Astrocyte of the spinal cord (primary cell): Measurements from ENCODE around the gene DRGX.
A peak's percentile ranks its signal among the peaks of the same experiment; 100 is the strongest.

Experiments used
- DNase-seq: peaks from one replicate; pipeline ENCODE4 v3.0.0; 2011; ENCODE audit warnings: low read depth, low spot score
- H3K4me3 ChIP-seq: 2 replicates; pipeline ENCODE4 v1.5.1; 2011; ENCODE audit warnings: low read depth, mild to moderate bottlenecking, low read length, moderate library complexity
- in situ Hi-C: cut with HindIII; loops from 2 replicates; pipeline ENCODE4 v1.10.0; 2017; ENCODE audit warnings: low sequenced_read_pairs
- TF ChIP-seq, protein P1 (sequence below): IDR thresholded peaks from 2 replicates; pipeline ENCODE4 v1.5.1; 2012; ENCODE audit warnings: low read depth, mild to moderate bottlenecking, low read length, inconsistent platforms

Gene DRGX

DNA sequence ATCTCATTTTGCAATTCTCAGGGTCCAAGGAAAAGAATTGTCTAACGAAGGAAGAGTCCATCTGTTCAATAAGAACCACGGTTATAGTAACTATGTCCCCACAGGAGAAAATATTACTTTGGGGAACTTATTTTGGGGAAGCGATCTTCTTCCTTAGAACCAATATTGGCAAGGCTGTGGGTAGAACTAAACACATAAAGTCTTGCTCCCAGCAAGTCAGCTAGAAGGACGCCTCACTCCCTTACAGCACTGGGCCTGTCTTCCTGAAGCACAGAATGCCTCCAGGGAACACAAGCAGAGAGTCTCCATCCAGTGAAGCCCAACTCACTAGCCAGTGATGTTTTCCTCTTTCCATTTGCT, 66.8 kb downstream of the DRGX start:
- TF ChIP-seq, protein P1, sequence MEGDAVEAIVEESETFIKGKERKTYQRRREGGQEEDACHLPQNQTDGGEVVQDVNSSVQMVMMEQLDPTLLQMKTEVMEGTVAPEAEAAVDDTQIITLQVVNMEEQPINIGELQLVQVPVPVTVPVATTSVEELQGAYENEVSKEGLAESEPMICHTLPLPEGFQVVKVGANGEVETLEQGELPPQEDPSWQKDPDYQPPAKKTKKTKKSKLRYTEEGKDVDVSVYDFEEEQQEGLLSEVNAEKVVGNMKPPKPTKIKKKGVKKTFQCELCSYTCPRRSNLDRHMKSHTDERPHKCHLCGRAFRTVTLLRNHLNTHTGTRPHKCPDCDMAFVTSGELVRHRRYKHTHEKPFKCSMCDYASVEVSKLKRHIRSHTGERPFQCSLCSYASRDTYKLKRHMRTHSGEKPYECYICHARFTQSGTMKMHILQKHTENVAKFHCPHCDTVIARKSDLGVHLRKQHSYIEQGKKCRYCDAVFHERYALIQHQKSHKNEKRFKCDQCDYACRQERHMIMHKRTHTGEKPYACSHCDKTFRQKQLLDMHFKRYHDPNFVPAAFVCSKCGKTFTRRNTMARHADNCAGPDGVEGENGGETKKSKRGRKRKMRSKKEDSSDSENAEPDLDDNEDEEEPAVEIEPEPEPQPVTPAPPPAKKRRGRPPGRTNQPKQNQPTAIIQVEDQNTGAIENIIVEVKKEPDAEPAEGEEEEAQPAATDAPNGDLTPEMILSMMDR: no peak
- DNase-seq: no peak
- no peak overlapping the region for H3K4me3 ChIP-seq
- in situ Hi-C loops: no loop called here

DNA sequence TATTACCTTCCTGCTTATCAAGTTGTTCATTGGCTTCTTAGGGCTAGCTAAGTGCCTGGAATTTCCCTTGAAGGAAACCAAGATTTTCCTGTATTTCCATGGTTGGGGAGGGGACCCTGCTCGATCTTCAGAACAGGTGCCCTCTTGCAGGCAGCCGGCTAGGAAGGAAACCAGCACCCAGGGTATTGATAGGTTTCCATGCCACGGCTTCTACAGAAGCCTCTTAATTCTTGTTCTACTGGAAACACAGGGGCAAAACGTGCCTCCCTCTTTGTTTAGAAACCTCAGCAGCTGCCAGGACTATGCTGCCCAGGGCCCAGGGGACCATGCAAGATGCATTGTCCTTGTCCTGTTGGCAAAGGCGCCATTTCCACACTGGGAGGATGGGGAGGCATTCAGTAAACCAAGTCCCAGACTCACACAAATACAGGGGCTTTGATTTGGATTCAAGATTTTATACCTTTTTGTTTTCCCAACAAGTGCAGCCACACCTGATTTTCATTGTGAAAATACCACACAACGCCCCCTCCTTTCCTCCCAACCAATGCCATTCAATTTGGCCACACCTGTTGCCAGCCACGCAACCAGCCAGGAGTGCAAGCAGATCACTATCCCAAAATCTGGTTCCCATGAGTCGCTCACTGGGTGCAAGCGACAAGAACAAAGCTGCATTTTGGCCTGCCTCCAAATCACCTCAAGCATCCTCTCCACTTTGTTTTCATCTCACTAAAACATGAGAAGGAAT, 67.3 kb downstream of the DRGX start:
- TF ChIP-seq, protein P1: no peak
- DNase-seq: no peak
- in situ Hi-C loops: no loop called here
- no peak overlapping the region for H3K4me3 ChIP-seq

DNA sequence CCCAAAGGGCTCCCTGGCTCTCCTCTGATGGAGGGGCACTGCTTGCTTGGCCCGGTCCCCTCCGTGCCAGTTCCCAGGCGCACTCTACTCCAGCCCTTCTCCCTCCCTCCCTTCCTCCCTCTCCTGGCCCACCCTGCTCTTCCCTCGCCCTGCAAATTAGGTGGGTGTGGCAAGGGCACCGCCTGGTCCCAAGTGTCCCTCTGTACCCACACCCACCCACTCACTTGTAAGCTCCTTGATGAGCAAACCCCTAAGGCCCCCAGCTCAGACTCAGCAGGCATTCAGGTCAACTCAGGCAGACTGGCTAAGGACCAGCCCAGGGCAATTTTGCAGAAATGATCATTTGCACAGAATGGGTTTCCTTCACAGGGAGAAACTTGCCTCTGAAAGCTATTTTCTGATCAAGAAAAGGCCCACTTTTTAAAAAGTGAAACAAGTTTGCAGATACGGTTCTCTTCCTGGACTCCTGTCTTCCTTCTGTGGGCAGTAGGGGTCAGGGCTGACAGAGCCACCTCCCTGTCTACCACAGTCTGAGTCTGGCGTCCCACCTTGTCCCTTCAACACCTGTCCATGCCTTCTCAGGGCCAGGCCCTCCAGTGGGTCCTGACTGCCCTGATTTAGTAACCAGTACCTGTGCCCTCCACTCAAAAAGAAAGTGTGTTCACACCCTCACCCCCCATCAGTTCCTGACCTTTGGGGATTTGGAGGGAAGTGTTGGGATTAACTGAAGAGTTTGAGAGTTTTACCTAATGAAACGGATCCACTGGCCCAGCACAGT, 68.7 kb downstream of the DRGX start:
- in situ Hi-C loops: no loop called here
- TF ChIP-seq, protein P1: no peak
- DNase-seq: no peak
- H3K4me3 ChIP-seq: no peak overlapping the region

DNA sequence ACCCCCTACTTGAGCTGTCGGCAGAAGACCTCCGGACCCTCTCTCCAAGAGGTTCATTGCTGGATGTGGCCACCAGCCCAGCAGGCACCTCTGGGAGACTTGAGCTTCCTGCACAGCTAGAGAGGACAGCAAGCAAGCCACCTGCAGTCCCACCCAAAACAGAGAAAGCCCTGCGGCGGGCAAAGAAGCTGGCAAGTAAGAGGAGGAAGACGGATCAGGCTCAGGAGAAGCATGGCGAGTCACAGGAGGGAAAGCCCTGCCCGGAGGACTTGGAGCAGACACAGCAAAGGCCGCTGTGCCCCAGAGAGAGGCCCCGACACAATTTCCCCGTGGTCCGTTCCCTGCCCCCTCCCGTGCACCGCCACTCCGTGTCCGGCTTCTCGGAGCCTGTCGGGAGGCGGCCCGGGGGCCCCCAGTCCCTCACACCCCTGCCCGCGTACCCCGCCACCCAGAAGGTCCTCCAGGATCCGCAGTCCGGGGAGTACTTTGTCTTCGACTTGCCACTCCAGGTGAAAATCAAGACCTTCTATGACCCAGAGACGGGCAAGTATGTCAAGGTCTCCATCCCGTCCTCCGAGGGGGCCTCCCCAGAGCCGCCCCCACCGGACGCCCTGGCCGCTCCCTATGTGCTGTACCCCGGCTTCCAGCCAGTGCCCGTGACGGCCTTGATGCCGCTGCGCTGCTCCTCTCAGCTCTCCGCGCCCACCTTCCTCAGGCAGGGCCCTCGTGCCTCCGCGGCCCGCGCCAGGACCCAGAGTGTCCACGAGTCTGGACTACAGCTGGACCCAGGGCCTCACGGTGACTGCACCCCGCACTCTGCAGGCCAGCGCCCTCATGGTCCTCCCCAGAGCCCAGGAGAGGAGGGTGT, 69.7 kb downstream of the DRGX start:
- no peak for DNase-seq
- in situ Hi-C loops: no loop called here
- no peak overlapping the region for H3K4me3 ChIP-seq
- TF ChIP-seq, protein P1: no peak

DNA sequence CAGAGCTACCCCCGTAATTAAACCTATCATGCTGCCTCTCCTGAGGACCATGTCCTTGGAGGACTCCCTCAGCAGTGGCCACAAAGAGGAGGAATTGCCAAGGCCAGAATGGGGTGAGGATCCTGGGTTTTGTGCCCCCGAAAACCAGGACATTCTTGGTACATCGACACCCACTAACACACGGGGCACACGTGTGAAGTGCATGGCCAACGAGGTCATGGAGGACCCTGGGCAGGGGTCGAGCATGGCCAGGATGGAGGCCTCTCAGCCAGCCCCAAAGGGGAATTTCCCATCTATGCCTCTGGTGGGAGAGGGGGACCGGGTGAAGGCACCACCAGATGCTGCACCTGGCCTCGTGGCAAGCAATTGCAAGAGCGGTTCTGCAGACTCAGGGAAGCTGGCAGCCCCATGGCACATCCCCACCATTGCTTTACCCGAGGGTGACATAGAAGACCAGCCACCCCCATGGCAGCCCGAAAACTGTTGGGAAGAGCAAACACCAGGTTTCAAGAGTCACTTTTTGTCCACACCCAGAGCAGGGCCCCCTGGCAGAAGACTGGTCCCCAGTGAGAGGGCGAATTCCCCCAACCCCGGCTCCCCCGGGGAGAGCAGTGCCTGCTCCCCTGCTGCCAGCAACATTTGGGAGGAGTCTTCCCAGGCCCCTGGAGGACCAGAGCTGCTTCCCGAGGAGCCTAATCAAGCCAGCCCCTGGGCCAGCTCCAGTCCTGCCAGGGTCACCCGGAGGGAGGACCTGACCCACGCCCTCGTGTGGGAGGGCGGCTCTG, 70.6 kb downstream of the DRGX start:
- in situ Hi-C loops: no loop called here
- DNase-seq: no peak
- TF ChIP-seq, protein P1: no peak
- H3K4me3 ChIP-seq: no peak overlapping the region

DNA sequence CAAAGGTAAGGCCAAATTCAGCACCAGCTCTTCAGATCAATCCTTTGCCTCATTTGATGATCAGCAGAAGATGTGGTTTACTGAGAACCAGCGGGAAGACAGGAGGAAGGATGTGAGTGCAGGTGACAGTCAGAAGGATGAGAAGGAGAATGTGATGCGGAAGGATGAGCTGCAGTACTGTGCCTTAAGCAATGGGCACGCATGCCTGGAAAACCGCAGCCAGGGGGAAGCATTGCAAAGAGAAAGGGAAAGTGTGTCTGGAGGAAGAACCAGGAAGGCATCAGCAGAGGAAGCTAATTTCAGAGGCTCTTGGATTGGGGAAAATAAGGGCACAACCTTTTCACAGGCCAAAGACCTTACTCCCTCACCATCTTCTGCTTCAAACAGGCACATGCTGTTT, 71.2 kb downstream of the DRGX start:
- no peak for DNase-seq
- no peak overlapping the region for H3K4me3 ChIP-seq
- in situ Hi-C loops: no loop called here
- TF ChIP-seq, protein P1: peak; percentile 27
